Endothelial cell of umbilical vein (primary cell): Measurements from ENCODE around the gene FHOD3. TPM values are rescaled to one million over a fixed set of nuclear protein-coding genes. Genes with fewer than 3 reads are reported as not detected.
"Not testable (repeated sequence)": the region's sequence is repeated elsewhere in the genome, so short reads cannot be mapped to it uniquely, and the experiment has no call there.

Experiments used
- BruUV-seq: library from RNA; stranded (reverse); fragments of 400-500 nt; replicated peaks from 2 replicates; lab custom pipeline; 2021; lab: Mats Ljungman, UMichigan
- CTCF ChIA-PET: fragments of 300-600, 350-600 bp; sonication (Branson Sonifier 250); formaldehyde crosslinking; loops from one replicate; lab custom pipeline; 2021; ENCODE audit warnings: antibody characterized with exemption, inconsistent platforms; lab: Charles Lee
- POLR2A ChIA-PET: fragments of 300-600, 350-600 bp; sonication (Branson Sonifier 250); formaldehyde crosslinking; loops from one replicate; lab custom pipeline; 2021; ENCODE audit warnings: antibody characterized with exemption, inconsistent platforms; lab: Charles Lee
- DNase-seq: peaks from one replicate; pipeline ENCODE4 v3.0.0-alpha.2; 2011; ENCODE audit warnings: low read depth, low spot score
- FAIRE-seq: peaks from 2 replicates; lab custom pipeline; 2011; peaks lifted over from hg19 to GRCh38; lab: Jason Lieb, UNC
- H2AFZ ChIP-seq: 2 replicates; pipeline ENCODE4 v1.6.0; 2012; ENCODE audit warnings: low read depth, low read length, control low read depth, inconsistent platforms
- H3K27ac ChIP-seq: 2 replicates; pipeline ENCODE4 v1.5.1; 2011; ENCODE audit warnings: low read depth, mild to moderate bottlenecking, control low read depth, low read length, moderate library complexity; ENCODE audit not compliant: insufficient read depth
- H3K27me3 ChIP-seq, 2 experiments: 2 replicates each; pipeline versions ENCODE4 v1.6.0 to v1.6.1; 2011; ENCODE audit warnings: low read length in 2 of 2, mixed read lengths in 1 of 2; ENCODE audit not compliant: control insufficient read depth in 2 of 2, insufficient read depth in 2 of 2
- H3K36me3 ChIP-seq, 2 experiments: 2 replicates in 1 of 2; 3 replicates in 1 of 2; pipeline ENCODE4 v1.5.1; 2011; ENCODE audit warnings: low read length in 2 of 2, mild to moderate bottlenecking in 1 of 2, moderate library complexity in 1 of 2; ENCODE audit not compliant: control insufficient read depth in 2 of 2, insufficient read depth in 2 of 2; ENCODE audit errors: extremely low read depth in 1 of 2
- H3K4me1 ChIP-seq: 3 replicates; pipeline ENCODE4 v1.5.1; 2011; ENCODE audit warnings: mild to moderate bottlenecking, low read length; ENCODE audit not compliant: control insufficient read depth, insufficient read depth; ENCODE audit errors: extremely low read depth
- H3K4me2 ChIP-seq: 2 replicates; pipeline ENCODE4 v1.6.1; 2011; ENCODE audit warnings: low read length, control low read depth, mixed read lengths; ENCODE audit not compliant: insufficient read depth
- H3K4me3 ChIP-seq, 3 experiments: fragments of 200-600 bp in 1 of 3; sonication (generic), shearing (Covaris generic) in 1 of 3; replicated peaks in 1 of 3; 2 replicates each; pipeline ENCODE4 v1.5.1; 2011 to 2016; ENCODE audit warnings: control low read depth in 3 of 3, low read length in 3 of 3, mild to moderate bottlenecking in 2 of 3, inconsistent platforms in 1 of 3, low read depth in 1 of 3, moderate library complexity in 1 of 3; ENCODE audit not compliant: insufficient read depth in 1 of 3
- H3K79me2 ChIP-seq: 2 replicates; pipeline ENCODE4 v1.6.0; 2012; ENCODE audit warnings: low read length, inconsistent platforms; ENCODE audit not compliant: control insufficient read depth, insufficient read depth
- H3K9ac ChIP-seq: replicated peaks from 2 replicates; pipeline ENCODE3; 2011; ENCODE audit warnings: low read length, control low read depth; ENCODE audit not compliant: insufficient read depth; ENCODE audit errors: extremely low read depth
- H3K9me1 ChIP-seq: replicated peaks from 3 replicates; pipeline ENCODE4 v1.6.0; 2011; ENCODE audit warnings: mild to moderate bottlenecking, low read length; ENCODE audit not compliant: control insufficient read depth, insufficient read depth; ENCODE audit errors: extremely low read depth
- H3K9me3 ChIP-seq: replicated peaks from 2 replicates; pipeline ENCODE4 v1.5.1; 2012; ENCODE audit warnings: low read length, inconsistent platforms; ENCODE audit not compliant: control insufficient read depth, insufficient read depth
- H4K20me1 ChIP-seq: replicated peaks from 2 replicates; pipeline ENCODE3; 2011; ENCODE audit warnings: mild to moderate bottlenecking, low read length; ENCODE audit not compliant: control insufficient read depth, insufficient read depth; ENCODE audit errors: extremely low read depth
- EZH2 ChIP-seq: IDR thresholded peaks from 2 replicates; pipeline ENCODE4 v1.6.1; 2012; ENCODE audit warnings: borderline replicate concordance, low read depth, mild to moderate bottlenecking, moderate library complexity, low read length, inconsistent platforms; ENCODE audit not compliant: severe bottlenecking
- FOS ChIP-seq: IDR thresholded peaks from 2 replicates; pipeline ENCODE4 v1.6.1; 2011; ENCODE audit warnings: mild to moderate bottlenecking, low read length, moderate library complexity, borderline replicate concordance; ENCODE audit not compliant: insufficient read depth
- GATA2 ChIP-seq: IDR thresholded peaks from 2 replicates; pipeline ENCODE4 v1.7.0; 2011; ENCODE audit warnings: low read depth, mild to moderate bottlenecking, moderate library complexity, mixed read lengths, low read length; ENCODE audit not compliant: insufficient read length, insufficient read depth
- JUN ChIP-seq: IDR thresholded peaks from 2 replicates; pipeline ENCODE4 v1.6.1; 2011; ENCODE audit warnings: borderline replicate concordance, low read depth; ENCODE audit not compliant: insufficient read length, insufficient read depth
- MYC ChIP-seq: IDR thresholded peaks from one replicate; pipeline ENCODE4 v1.6.1; 2011; ENCODE audit warnings: mild to moderate bottlenecking, low read depth, low read length
- POLR2A ChIP-seq: IDR thresholded peaks from 2 replicates; pipeline ENCODE4 v1.6.1; 2012; ENCODE audit warnings: low read depth, mild to moderate bottlenecking, control low read depth, low read length
- POLR2AphosphoS5 ChIP-seq: IDR thresholded peaks from 2 replicates; pipeline ENCODE4 v1.6.1; 2012; ENCODE audit warnings: low read depth, mild to moderate bottlenecking, control low read depth, low read length, moderate library complexity; ENCODE audit not compliant: insufficient read depth
- dilution Hi-C: fragments of 300-500 bp; cut with MboI; formaldehyde crosslinking; loops from one replicate; pipeline ENCODE4 v1.15.0; 2019; ENCODE audit warnings: low sequenced_read_pairs; ENCODE audit not compliant: extremely low pct_ligation_motif_present
- intact Hi-C: fragments of 100-400 bp; cut with micrococcal nuclease; formaldehyde crosslinking; loops from one replicate; pipeline ENCODE4 v1.10.0; 2022
- polyA plus RNA-seq, 4 experiments: library from polyadenylated mRNA; depleted of rRNA in 3 of 4; stranded (reverse) in 3 of 4; unstranded in 1 of 4; fragments of >200 nt; gene quantifications; 2 replicates each; pipeline versions ENCODE4 v1.2.1 to v1.2.3, GENCODE V29; 2011 to 2012; ENCODE audit warnings: missing spikeins in 1 of 4
- total RNA-seq: library from RNA; stranded (reverse); gene quantifications from 2 replicates; pipeline ENCODE4 v1.2.3, GENCODE V29; 2021
- TF ChIP-seq, protein P1 (sequence below): IDR thresholded peaks from 2 replicates; pipeline ENCODE4 v1.6.1; 2011; ENCODE audit not compliant: insufficient read depth, insufficient read length
- TF ChIP-seq, protein P2 (sequence below), 2 donors: IDR thresholded peaks; 1 replicate in 1 of 2; 2 replicates in 1 of 2; pipeline ENCODE4 v1.5.1; 2011; ENCODE audit warnings: low read length in 2 of 2, mild to moderate bottlenecking in 2 of 2, moderate library complexity in 2 of 2, control low read depth in 1 of 2, inconsistent platforms in 1 of 2, low read depth in 1 of 2; ENCODE audit not compliant: insufficient read depth in 1 of 2; ENCODE audit errors: extremely low read depth in 1 of 2

The FHOD3 gene
- total and polyA plus RNA-seq, 2 donors (not counting 3 experiments of a cell fraction or from before 2014, with no cell fraction given): 0.06 to 1.5 TPM

DNA sequence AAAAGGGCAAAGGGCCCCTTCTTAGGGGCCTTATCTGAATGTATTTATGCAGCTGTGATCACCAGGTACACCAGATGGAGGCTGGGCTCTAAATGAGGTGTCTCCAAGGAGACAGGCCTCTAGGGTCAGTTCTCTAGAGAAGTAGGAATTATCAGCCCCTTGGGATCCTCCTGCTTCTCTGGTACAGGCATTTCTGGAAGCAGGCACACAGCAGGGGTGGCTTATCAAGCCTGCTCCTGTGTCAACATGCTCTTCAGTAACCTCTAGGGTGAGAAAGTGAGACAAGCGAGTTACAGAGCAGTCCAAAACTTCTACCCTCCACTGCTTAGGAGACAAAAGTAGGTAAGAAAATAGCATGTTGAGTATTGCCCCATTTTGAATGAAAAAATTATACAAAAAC is 517.5 kb downstream of the FHOD3 start:
- intact Hi-C loops (no loop called here), dilution Hi-C loops (no loop called here)
- Histone ChIP-seq H3K9me3 (no peaks in the 10 kb centered on the region), H2AFZ (no peak overlapping the region), H3K9me1 (no peaks in the 10 kb centered on the region), H4K20me1 (no peaks in the 10 kb centered on the region), H3K27me3 (no peaks in the 10 kb centered on the region), H3K27ac (no peak overlapping the region), H3K79me2 (peaks cover 1% of the 10 kb centered on the region), H3K36me3 (peaks cover 8 to 19% of the 10 kb centered on the region in 2 experiments), H3K9ac (no peak overlapping the region), H3K4me1 (no peaks in the 10 kb centered on the region), H3K4me3 (no peak overlapping the region), H3K4me2 (no peak overlapping the region)
- TF ChIP-seq, protein P1, sequence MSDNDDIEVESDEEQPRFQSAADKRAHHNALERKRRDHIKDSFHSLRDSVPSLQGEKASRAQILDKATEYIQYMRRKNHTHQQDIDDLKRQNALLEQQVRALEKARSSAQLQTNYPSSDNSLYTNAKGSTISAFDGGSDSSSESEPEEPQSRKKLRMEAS: no peak
- TF ChIP-seq, protein P2, sequence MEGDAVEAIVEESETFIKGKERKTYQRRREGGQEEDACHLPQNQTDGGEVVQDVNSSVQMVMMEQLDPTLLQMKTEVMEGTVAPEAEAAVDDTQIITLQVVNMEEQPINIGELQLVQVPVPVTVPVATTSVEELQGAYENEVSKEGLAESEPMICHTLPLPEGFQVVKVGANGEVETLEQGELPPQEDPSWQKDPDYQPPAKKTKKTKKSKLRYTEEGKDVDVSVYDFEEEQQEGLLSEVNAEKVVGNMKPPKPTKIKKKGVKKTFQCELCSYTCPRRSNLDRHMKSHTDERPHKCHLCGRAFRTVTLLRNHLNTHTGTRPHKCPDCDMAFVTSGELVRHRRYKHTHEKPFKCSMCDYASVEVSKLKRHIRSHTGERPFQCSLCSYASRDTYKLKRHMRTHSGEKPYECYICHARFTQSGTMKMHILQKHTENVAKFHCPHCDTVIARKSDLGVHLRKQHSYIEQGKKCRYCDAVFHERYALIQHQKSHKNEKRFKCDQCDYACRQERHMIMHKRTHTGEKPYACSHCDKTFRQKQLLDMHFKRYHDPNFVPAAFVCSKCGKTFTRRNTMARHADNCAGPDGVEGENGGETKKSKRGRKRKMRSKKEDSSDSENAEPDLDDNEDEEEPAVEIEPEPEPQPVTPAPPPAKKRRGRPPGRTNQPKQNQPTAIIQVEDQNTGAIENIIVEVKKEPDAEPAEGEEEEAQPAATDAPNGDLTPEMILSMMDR (IDR thresholded peaks at IDR 0.05; ENCODE audit: extremely low read depth in 1 of 2, insufficient read depth in 1 of 2, low read depth in 1 of 2, low read length in 2 of 2): no peak
- TF ChIP-seq FOS (no peak), MYC (no peak), GATA2 (no peak), EZH2 (no peak), POLR2AphosphoS5 (no peak), POLR2A (no peak), JUN (no peak)
- CTCF ChIA-PET: no interaction called here
- FAIRE-seq: no peak
- no TSS peak for BruUV-seq
- POLR2A ChIA-PET: no interaction called here
- DNase-seq: no peak

DNA sequence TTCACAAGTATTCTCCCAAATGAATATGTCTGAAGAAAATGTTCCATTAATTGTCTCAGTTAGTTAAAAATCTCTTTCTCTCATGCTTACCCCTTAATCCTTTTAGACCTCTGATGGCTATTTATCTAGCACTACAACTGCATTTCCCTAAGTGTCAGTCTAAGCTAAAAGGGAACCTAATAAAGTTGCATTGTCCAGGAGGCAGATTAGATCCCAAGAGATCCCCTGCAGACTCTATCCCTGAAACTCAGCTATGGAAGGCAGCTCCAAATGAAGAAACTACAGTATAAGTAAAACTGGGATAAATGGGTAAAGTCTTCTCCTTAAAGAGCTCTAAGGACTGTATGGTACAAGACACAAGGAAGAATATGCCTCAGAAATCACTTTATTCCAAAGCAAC is 518.6 kb downstream of the FHOD3 start:
- H3K4me2 ChIP-seq, BruUV-seq, H3K27ac ChIP-seq, H3K9ac ChIP-seq, CTCF ChIA-PET, POLR2A ChIA-PET, H3K4me1 ChIP-seq, H2AFZ ChIP-seq, H3K9me3 ChIP-seq, H3K27me3 ChIP-seq, intact Hi-C loops, dilution Hi-C loops, H3K4me3 ChIP-seq, FAIRE-seq, H4K20me1 ChIP-seq, H3K79me2 ChIP-seq, H3K9me1 ChIP-seq, DNase-seq: not testable (repeated sequence)
- H3K36me3 ChIP-seq: peaks cover 6 to 19% of the 10 kb centered on the region in 2 experiments
